Calu3 (cell line): ENCODE results near the gene MRPS16. TPM values are rescaled to one million over a fixed set of nuclear protein-coding genes. Genes with fewer than 3 reads are reported as not detected.

Experiments
- Bru-seq: library from RNA; stranded (reverse); fragments of 400-500 nt; gene quantifications from one replicate; lab custom pipeline; 2021; lab: Mats Ljungman, UMichigan
- BruChase-seq, 2 experiments: library from RNA; stranded (reverse); fragments of 400-500 nt; gene quantifications; one replicate each; lab custom pipeline; 2021; lab: Mats Ljungman, UMichigan
- BruUV-seq: library from RNA; stranded (reverse); fragments of 400-500 nt; replicated peaks from 2 replicates; lab custom pipeline; 2021; lab: Mats Ljungman, UMichigan
- CTCF ChIA-PET: fragments of 300-600 bp; sonication (Branson Sonifier 250); formaldehyde crosslinking; loops from one replicate; lab custom pipeline; 2022; ENCODE audit warnings: antibody characterized with exemption; lab: Charles Lee
- DNase-seq: peaks from one replicate; pipeline ENCODE4 v3.0.0; 2022
- H3K27ac Mint-ChIP-seq: one replicate; pipeline ENCODE4 v1.8.0; 2022; ENCODE audit warnings: mixed read lengths; ENCODE audit not compliant: unreplicated experiment
- H3K27me3 Mint-ChIP-seq: one replicate; pipeline ENCODE4 v1.8.0; 2022; ENCODE audit warnings: mixed read lengths; ENCODE audit not compliant: unreplicated experiment
- H3K36me3 Mint-ChIP-seq: one replicate; pipeline ENCODE4 v1.8.0; 2022; ENCODE audit warnings: mild to moderate bottlenecking, moderate library complexity, mixed read lengths; ENCODE audit not compliant: insufficient read depth, unreplicated experiment
- H3K4me1 Mint-ChIP-seq: one replicate; pipeline ENCODE4 v1.8.0; 2022; ENCODE audit warnings: mild to moderate bottlenecking, low read depth, mixed read lengths; ENCODE audit not compliant: unreplicated experiment
- H3K4me3 Mint-ChIP-seq: one replicate; pipeline ENCODE4 v1.8.0; 2022; ENCODE audit warnings: mild to moderate bottlenecking, low read depth, moderate library complexity, mixed read lengths; ENCODE audit not compliant: unreplicated experiment
- H3K9me3 Mint-ChIP-seq: one replicate; pipeline ENCODE4 v1.8.0; 2022; ENCODE audit warnings: low read depth, mixed read lengths; ENCODE audit not compliant: unreplicated experiment
- CTCF ChIP-seq: fragments of 200-600 bp; IDR thresholded peaks from one replicate; pipeline ENCODE4 v1.8.0; 2022; ENCODE audit warnings: antibody characterized with exemption; ENCODE audit not compliant: unreplicated experiment
- intact Hi-C: fragments of 100-400 bp; cut with micrococcal nuclease; formaldehyde crosslinking; loops from one replicate; pipeline ENCODE4 v1.10.0; 2022; ENCODE audit not compliant: unreplicated experiment
- long read RNA-seq: library from polyadenylated mRNA; stranded (forward); transcript quantifications from one replicate; pipeline ENCODE4 v2.0.0, GENCODE V29; 2022
- total RNA-seq: library from RNA; stranded (reverse); gene quantifications from 2 replicates; pipeline ENCODE4 v1.2.3, GENCODE V29; 2022

MRPS16 gene
- total RNA-seq = 125 and 126 TPM in 2 replicates
- Bru-seq, nascent RNA = percentile 95 among the genes with signal in this experiment
- BruChase-seq, experiment 1, labeled RNA remaining after a 6-hour chase = percentile 99 among the genes with signal in this experiment
- BruChase-seq, experiment 2, labeled RNA remaining after a 2-hour chase = percentile 99 among the genes with signal in this experiment
- long read RNA-seq, transcript MRPS16-201 (3 exons, 866 nt) = minor isoform, 6 of 268 reads
- long read RNA-seq, transcript MRPS16-202 (3 exons, 2,634 nt) = major isoform, 154 of 268 reads
- long read RNA-seq, partial matches to known transcripts = 3 of 268 reads
- long read RNA-seq, other reads (novel, unspliced or antisense) = 99 of 268 reads

GRCh38 chr10:73252445-73253224 lies at the start of gene MRPS16:
MRPS16 (minus strand) TSS chr10:73252644; CDS start chr10:73252482, 162 bp downstream.
- intact Hi-C loops = no loop called here
- TSS peak; percentile 80 for BruUV-seq
- H3K4me1 Mint-ChIP-seq = peaks cover 28% of the 10 kb centered on the region

GRCh38 chr10:73296946-73297345 lies 44.5 kb upstream of the MRPS16 start:
- Mint-ChIP-seq H3K27me3 (peaks cover 37% of the 10 kb centered on the region), H3K36me3 (no peaks in the 10 kb centered on the region), H3K9me3 (no peaks in the 10 kb centered on the region), H3K4me3 (no peak overlapping the region), H3K27ac (no peak overlapping the region), H3K4me1 (no peaks in the 10 kb centered on the region)
- TF ChIP-seq CTCF = no peak
- intact Hi-C loops = no loop called here
- BruUV-seq = no TSS peak
- CTCF ChIA-PET = no interaction called here
- DNase-seq = no peak

More at GRCh38 chr10:73252445-73253224, at the start of gene MRPS16:
- H3K27me3 Mint-ChIP-seq = no peaks in the 10 kb centered on the region
- H3K36me3 Mint-ChIP-seq = peaks cover 55% of the 10 kb centered on the region
- CTCF ChIA-PET = interaction anchor here (0.6 to 1.5 kb wide), 6 partner anchors 9 to 680 kb away, joined by 3 to 10 read pairs (median 4); no protein-coding TSS in a partner anchor
- no peaks in the 10 kb centered on the region for H3K9me3 Mint-ChIP-seq
- TF ChIP-seq CTCF = no peak
- peak within 1 kb of the TSS; percentile 93 for H3K4me3 Mint-ChIP-seq
- DNase-seq = peak; percentile 95
- H3K27ac Mint-ChIP-seq = peak within 1 kb of the TSS; percentile 95

- DNase-seq = no peak
- no TSS peak for BruUV-seq
- CTCF ChIA-PET = no interaction called here
- Mint-ChIP-seq H3K27ac (no peak overlapping the region), H3K9me3 (peaks cover 4% of the 10 kb centered on the region), H3K4me1 (no peaks in the 10 kb centered on the region), H3K36me3 (no peaks in the 10 kb centered on the region), H3K27me3 (peaks cover 37% of the 10 kb centered on the region), H3K4me3 (no peak overlapping the region)
- intact Hi-C loops = no loop called here
- no peak for TF ChIP-seq CTCF
Measured at GRCh38 chr10:73293461-73293860, 41.0 kb upstream of the MRPS16 start.

GRCh38 chr10:73289958-73290357 lies 37.5 kb upstream of the MRPS16 start:
- DNase-seq = no peak
- H3K9me3 Mint-ChIP-seq = peaks cover 4% of the 10 kb centered on the region
- H3K36me3 Mint-ChIP-seq = no peaks in the 10 kb centered on the region
- intact Hi-C loops = no loop called here
- H3K27me3 Mint-ChIP-seq = peaks cover 17% of the 10 kb centered on the region
- no peaks in the 10 kb centered on the region for H3K4me1 Mint-ChIP-seq
- no TSS peak for BruUV-seq
- TF ChIP-seq CTCF = no peak
- CTCF ChIA-PET = no interaction called here
- no peak overlapping the region for H3K27ac Mint-ChIP-seq
- H3K4me3 Mint-ChIP-seq = no peak overlapping the region
